Small intestine (tissue), 7 donors: ENCODE results near the gene ANKRD52. TPM values are rescaled to one million over a fixed set of nuclear protein-coding genes. Genes with fewer than 3 reads are reported as not detected.
"Not testable (repeated sequence)": the region's sequence is repeated elsewhere in the genome, so short reads cannot be mapped to it uniquely, and the experiment has no call there.

Source experiments
- DNase-seq, 2 donors: peaks; one replicate each; pipeline versions ENCODE4 v3.0.0 to v3.0.0-alpha.2; 2013
- FAIRE-seq: peaks from 2 replicates; lab custom pipeline; 2012; peaks lifted over from hg19 to GRCh38; lab: Jason Lieb, UNC
- H3K27ac ChIP-seq, 3 donors: one replicate each; pipeline ENCODE4 v1.5.1; 2013; ENCODE audit warnings: low read length in 2 of 3, mild to moderate bottlenecking in 2 of 3, control low read depth in 1 of 3, inconsistent platforms in 1 of 3, low read depth in 1 of 3, moderate library complexity in 1 of 3
- H3K27me3 ChIP-seq, 3 donors: one replicate each; pipeline ENCODE4 v1.6.1; 2013; ENCODE audit warnings: low read length in 3 of 3, inconsistent platforms in 1 of 3; ENCODE audit not compliant: control insufficient read depth in 3 of 3, insufficient read depth in 3 of 3
- H3K36me3 ChIP-seq, 3 donors: one replicate each; pipeline ENCODE4 v1.6.1; 2013; ENCODE audit warnings: low read length in 3 of 3, inconsistent platforms in 1 of 3, low read depth in 1 of 3, mild to moderate bottlenecking in 1 of 3, moderate library complexity in 1 of 3; ENCODE audit not compliant: control insufficient read depth in 3 of 3, insufficient read depth in 2 of 3
- H3K4me1 ChIP-seq, 3 donors: one replicate each; pipeline ENCODE4 v1.6.1; 2013; ENCODE audit warnings: low read length in 2 of 3, inconsistent platforms in 1 of 3, low read depth in 1 of 3, mild to moderate bottlenecking in 1 of 3, moderate library complexity in 1 of 3; ENCODE audit not compliant: control insufficient read depth in 3 of 3, insufficient read depth in 2 of 3
- H3K4me3 ChIP-seq, 3 donors: one replicate each; pipeline ENCODE4 v1.5.1; 2013; ENCODE audit warnings: low read length in 3 of 3, control low read depth in 1 of 3, inconsistent platforms in 1 of 3, low read depth in 1 of 3, mild to moderate bottlenecking in 1 of 3, moderate library complexity in 1 of 3
- H3K9me3 ChIP-seq, 2 donors: one replicate each; pipeline ENCODE4 v1.6.1; 2013; ENCODE audit warnings: low read depth in 1 of 2, low read length in 1 of 2; ENCODE audit not compliant: control insufficient read depth in 2 of 2, insufficient read depth in 1 of 2
- WGBS, 3 donors: extraction: QIAGEN DNeasy Blood & Tissue Kit; methylation state at CpG; one replicate each; pipeline ENCODE4 v1.1.7; 2013; 5-methylcytosine and 5-hydroxymethylcytosine counted together
- polyA plus RNA-seq, 4 donors: library from polyadenylated mRNA; stranded (reverse) in 3 of 4; unstranded in 1 of 4; fragments of 200-250 nt in 3 of 4; fragments of 120-200 nt in 1 of 4; gene quantifications; one replicate each; pipeline versions ENCODE4 v1.2.1 to v1.2.3, GENCODE V29; 2013
- donor health status: healthy with polysubstance abuse.
- donor health status: control.
- donor health status: control.
- donor health status: Bipolar disorder and iron deficiency.
- donor health status: healthy.

Gene ANKRD52
- polyA plus RNA-seq, 4 donors: 5.1 to 23.9 (median 10.3) TPM

- not testable (repeated sequence) for H3K36me3 ChIP-seq, FAIRE-seq, H3K27me3 ChIP-seq, H3K4me1 ChIP-seq, H3K27ac ChIP-seq, H3K9me3 ChIP-seq, H3K4me3 ChIP-seq, DNase-seq
- 65 to 89% (median 87%) methylated on average over 11 of the region's 11 CpGs for WGBS, 3 donors
These were observed 61.2 kb downstream of the ANKRD52 start for GRCh38 chr12:56196818-56197550.

DNA sequence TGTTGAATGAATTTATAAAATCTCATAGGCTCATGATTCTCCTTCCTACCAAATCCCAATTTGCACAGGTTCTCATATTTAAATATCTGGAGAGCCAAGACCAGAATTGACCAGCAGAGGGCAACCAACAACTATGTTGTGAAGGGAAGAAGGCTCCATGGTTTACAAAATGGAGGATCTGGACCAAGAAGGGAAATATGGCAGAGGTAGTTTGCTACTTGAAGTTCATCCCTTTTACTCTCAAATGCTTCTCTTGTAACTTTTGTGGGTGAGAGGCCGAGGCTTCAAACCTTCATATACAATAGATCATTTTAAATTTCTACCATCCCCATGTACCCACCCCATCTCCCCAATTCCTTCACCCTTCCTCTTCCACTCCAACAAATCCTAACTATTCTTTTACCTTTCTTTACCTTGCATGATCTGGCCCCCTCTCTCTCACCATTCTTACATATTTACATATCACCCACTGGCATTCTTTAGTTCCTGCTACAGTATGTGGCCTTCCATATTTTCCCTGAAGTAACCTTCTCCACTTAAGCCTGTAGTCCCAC is 65.1 kb downstream of the ANKRD52 start:
- 22 to 60% (median 47%) methylated on average over 1 of the region's 1 CpG for WGBS, 3 donors
- no peaks in the 10 kb centered on the region for H3K27me3 ChIP-seq
- H3K27ac ChIP-seq: no peak overlapping the region
- H3K9me3 ChIP-seq: no peaks in the 10 kb centered on the region
- H3K4me3 ChIP-seq: no peak overlapping the region
- DNase-seq: peak; percentile 87
- no peak for FAIRE-seq
- peaks cover under 1 to 2% (median 1%) of the 10 kb centered on the region in 3 donors for H3K4me1 ChIP-seq
- H3K36me3 ChIP-seq: no peaks in the 10 kb centered on the region

- Histone ChIP-seq H3K36me3 (no peaks in the 10 kb centered on the region), H3K27ac (no peak overlapping the region), H3K9me3 (no peaks in the 10 kb centered on the region), H3K4me1 (peaks cover 2 to 8% (median 6%) of the 10 kb centered on the region in 3 donors), H3K4me3 (no peak overlapping the region), H3K27me3 (no peaks in the 10 kb centered on the region)
- FAIRE-seq (no peak), DNase-seq (no peak)
These were observed 65.6 kb downstream of the ANKRD52 start for GRCh38 chr12:56192582-56192981.

GRCh38 chr12:56190695-56191155 is 67.5 kb downstream of the ANKRD52 start:
- no peaks in the 10 kb centered on the region for H3K27me3 ChIP-seq
- peaks cover 2 to 12% (median 7%) of the 10 kb centered on the region in 3 donors for H3K4me1 ChIP-seq
- no peaks in the 10 kb centered on the region for H3K9me3 ChIP-seq
- DNase-seq (peak; percentile 13 to 28), FAIRE-seq (no peak)
- peaks cover 0 to 10% (median 2%) of the 10 kb centered on the region in 3 donors for H3K36me3 ChIP-seq
- WGBS, 3 donors: 22 to 26% (median 26%) methylated on average over 9 of the region's 9 CpGs
- H3K4me3 ChIP-seq: peak overlapping the region in 2 of 3 donors; percentile 80 to 86
- H3K27ac ChIP-seq: peak overlapping the region; percentile 39 to 97 (median 88)

GRCh38 chr12:56189918-56190694 is 68.1 kb downstream of the ANKRD52 start:
- no peaks in the 10 kb centered on the region for H3K9me3 ChIP-seq
- peak overlapping the region; percentile 81 to 97 (median 88) for H3K27ac ChIP-seq
- no peak for FAIRE-seq
- H3K4me1 ChIP-seq: peaks cover 2 to 12% (median 7%) of the 10 kb centered on the region in 3 donors
- peak overlapping the region; percentile 50 to 86 (median 80) for H3K4me3 ChIP-seq
- peaks cover 0 to 16% (median 3%) of the 10 kb centered on the region in 3 donors for H3K36me3 ChIP-seq
- no peaks in the 10 kb centered on the region for H3K27me3 ChIP-seq
- WGBS, 3 donors: 1% methylated on average over 42 of the region's 42 CpGs
- DNase-seq: peak; percentile 80 to 96

DNA sequence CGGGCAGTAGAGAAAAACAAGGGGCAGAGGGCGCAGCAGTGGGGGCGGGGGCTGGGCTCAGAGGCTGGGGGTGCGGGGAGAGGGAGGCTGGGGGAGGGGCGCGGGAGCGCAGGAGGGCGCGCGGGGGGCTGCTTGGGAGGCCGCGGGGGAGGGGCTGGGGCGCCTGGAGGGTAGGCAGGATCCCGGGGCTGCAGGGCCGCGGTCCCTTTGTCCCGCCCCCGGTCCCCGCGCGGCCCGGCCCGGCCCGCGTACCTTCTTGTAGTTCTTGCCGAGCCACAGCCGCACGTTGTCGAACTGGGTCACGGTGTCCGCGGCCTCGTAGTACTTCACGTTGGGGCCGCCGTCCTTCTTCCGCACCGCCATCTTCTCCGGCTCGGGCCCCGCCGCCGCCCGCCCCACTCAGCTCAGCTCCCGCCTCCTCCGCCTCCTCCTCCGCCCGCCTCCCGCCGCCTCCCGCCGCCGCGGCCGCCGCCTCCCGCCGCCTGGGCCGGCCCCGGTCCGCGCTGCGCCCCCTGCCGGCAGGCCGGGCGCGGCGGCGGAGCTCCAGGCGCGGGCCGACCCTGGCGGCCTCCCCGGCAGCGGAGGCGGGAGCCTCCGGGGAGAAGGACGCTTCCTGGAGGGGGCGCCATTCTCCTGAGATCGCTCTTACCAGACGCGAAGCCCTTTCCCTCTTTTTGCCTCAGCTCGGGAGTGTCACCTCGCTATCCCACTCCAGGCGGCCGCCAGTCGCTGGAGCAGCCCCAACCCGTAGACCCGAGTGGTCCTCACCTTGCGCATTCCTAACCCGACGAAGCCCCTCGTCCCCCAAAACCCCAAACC is 68.9 kb downstream of the ANKRD52 start, which contains the start of gene SMARCC2:
TSS of gene SMARCC2 (minus strand) at position 385 of the 819 bp plus-strand sequence. CDS start at position 363, 22 bp downstream.
- DNase-seq: peak; percentile 88 to 95
- peaks cover 2 to 12% (median 7%) of the 10 kb centered on the region in 3 donors for H3K4me1 ChIP-seq

DNA sequence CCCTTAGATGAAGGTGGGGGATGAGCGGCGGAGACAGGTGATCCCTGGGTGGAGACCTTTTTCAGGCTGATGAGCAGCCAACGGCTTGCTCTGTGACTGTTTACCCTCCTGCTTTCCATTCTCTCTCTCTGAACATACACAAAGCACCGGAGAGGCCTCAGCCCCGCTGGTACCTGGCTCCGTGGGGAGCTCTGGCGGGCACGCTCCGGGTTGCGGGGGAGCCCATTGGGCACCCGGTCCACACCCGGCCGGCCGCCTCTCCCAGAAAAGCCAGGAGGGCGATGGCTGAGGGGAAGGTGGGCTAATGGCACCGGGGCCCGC is 69.4 kb downstream of the ANKRD52 start:
- Histone ChIP-seq H3K27ac (peak overlapping the region; percentile 3 to 75 (median 58)), H3K27me3 (no peaks in the 10 kb centered on the region), H3K4me3 (peak overlapping the region; percentile 86 to 95 (median 89)), H3K4me1 (peaks cover 2 to 12% (median 7%) of the 10 kb centered on the region in 3 donors), H3K9me3 (no peaks in the 10 kb centered on the region), H3K36me3 (peaks cover 4 to 23% (median 12%) of the 10 kb centered on the region in 3 donors)
- no peak for FAIRE-seq
- peak; percentile 21 to 50 for DNase-seq
- 1 to 2% (median 2%) methylated on average over 12 to 17 of the region's 17 CpGs for WGBS, 3 donors

More for the DNA sequence above, 68.9 kb downstream of the ANKRD52 start, which contains the start of gene SMARCC2:
- WGBS, 3 donors: 0 to 1% (median 0%) methylated on average over 32 to 93 of the region's 93 CpGs
- Histone ChIP-seq H3K27me3 (no peaks in the 10 kb centered on the region), H3K4me3 (peak within 1 kb of the TSS; percentile 86 to 95 (median 89)), H3K9me3 (no peaks in the 10 kb centered on the region), H3K36me3 (peaks cover 0 to 20% (median 7%) of the 10 kb centered on the region in 3 donors), H3K27ac (peak within 1 kb of the TSS; percentile 81 to 97 (median 89))
- no peak for FAIRE-seq
